Activated CD4-positive, alpha-beta T cell treated with anti-CD3 and anti-CD28 coated beads for 36 hours (primary cell): ENCODE data around the gene YTHDC2. TPM values are rescaled to one million over a fixed set of nuclear protein-coding genes. Genes with fewer than 3 reads are reported as not detected.

Experiments used
- ATAC-seq: fragments of 200-7000 bp; cut with Tn5 transposase; one replicate; pipeline ENCODE4 v1.10.0; 2021; ENCODE audit warnings: mild to moderate bottlenecking, moderate library complexity
- CTCF ChIA-PET: fragments of 350-600 bp; sonication (Branson Sonifier 250); formaldehyde crosslinking; loops from one replicate; lab custom pipeline; 2021; ENCODE audit warnings: antibody characterized with exemption; lab: Charles Lee
- POLR2A ChIA-PET: fragments of 350-600 bp; sonication (Branson Sonifier 250); formaldehyde crosslinking; loops from one replicate; lab custom pipeline; 2021; ENCODE audit warnings: antibody characterized with exemption, inconsistent platforms; lab: Charles Lee
- DNase-seq: peaks from one replicate; pipeline ENCODE4 v3.0.0-alpha.2; 2020
- H3K27ac Mint-ChIP-seq: one replicate; pipeline ENCODE4 v1.8.0; 2021; ENCODE audit warnings: mixed read lengths
- H3K27me3 Mint-ChIP-seq: one replicate; pipeline ENCODE4 v1.8.0; 2021; ENCODE audit warnings: mixed read lengths
- H3K36me3 Mint-ChIP-seq: one replicate; pipeline ENCODE4 v1.8.0; 2021; ENCODE audit warnings: low read depth, mixed read lengths
- H3K4me1 Mint-ChIP-seq: one replicate; pipeline ENCODE4 v1.8.0; 2021; ENCODE audit warnings: mixed read lengths
- H3K4me3 Mint-ChIP-seq: one replicate; pipeline ENCODE4 v1.8.0; 2021; ENCODE audit warnings: mild to moderate bottlenecking, moderate library complexity, mixed read lengths
- H3K9me3 Mint-ChIP-seq: one replicate; pipeline ENCODE4 v1.8.0; 2021; ENCODE audit warnings: low read depth, mixed read lengths
- intact Hi-C, 2 experiments: fragments of 100-400 bp; cut with DNase I in 1 of 2; cut with micrococcal nuclease in 1 of 2; formaldehyde crosslinking; loops; one replicate each; pipeline versions ENCODE4 v1.14.2 to v1.15.1; 2022 to 2024; cut with DNase I, micrococcal nuclease
- total RNA-seq, 2 experiments: library from RNA; stranded (reverse); gene quantifications; one replicate each; pipeline ENCODE4 v1.2.3, GENCODE V29; 2021

The YTHDC2 gene
- total RNA-seq, 2 experiments from 2014 or later: 19.0 to 28.7 TPM

GRCh38 chr5:113552620-113553019 lies 39.1 kb downstream of the YTHDC2 start:
- Mint-ChIP-seq H3K4me1 (no peaks in the 10 kb centered on the region), H3K36me3 (peaks cover 51% of the 10 kb centered on the region), H3K27me3 (no peaks in the 10 kb centered on the region), H3K27ac (no peak overlapping the region), H3K4me3 (no peak overlapping the region), H3K9me3 (no peaks in the 10 kb centered on the region)
- DNase-seq (no peak), ATAC-seq (no peak)
- intact Hi-C loops: no loop called here
- POLR2A ChIA-PET: no interaction called here
- CTCF ChIA-PET: no interaction called here

- no peak overlapping the region for H3K4me3 Mint-ChIP-seq
- ChIA-PET POLR2A (no interaction called here), CTCF (no interaction called here)
- no peak for DNase-seq
- H3K4me1 Mint-ChIP-seq: no peaks in the 10 kb centered on the region
- no peak for ATAC-seq
- H3K9me3 Mint-ChIP-seq: no peaks in the 10 kb centered on the region
- no peaks in the 10 kb centered on the region for H3K27me3 Mint-ChIP-seq
- intact Hi-C loops: no loop called here
- H3K27ac Mint-ChIP-seq: no peak overlapping the region
- peaks cover 44% of the 10 kb centered on the region for H3K36me3 Mint-ChIP-seq
Observed at GRCh38 chr5:113562828-113563400, 49.4 kb downstream of the YTHDC2 start.

GRCh38 chr5:113569396-113569795 lies 55.9 kb downstream of the YTHDC2 start:
- ChIA-PET POLR2A (no interaction called here), CTCF (no interaction called here)
- no peak for DNase-seq
- peaks cover 14% of the 10 kb centered on the region for H3K4me1 Mint-ChIP-seq
- H3K36me3 Mint-ChIP-seq: peaks cover 68% of the 10 kb centered on the region
- intact Hi-C loops: no loop called here
- peaks cover 13% of the 10 kb centered on the region for H3K9me3 Mint-ChIP-seq
- no peak overlapping the region for H3K4me3 Mint-ChIP-seq
- H3K27ac Mint-ChIP-seq: no peak overlapping the region
- no peaks in the 10 kb centered on the region for H3K27me3 Mint-ChIP-seq
- no peak for ATAC-seq

- ATAC-seq (no peak), DNase-seq (no peak)
- CTCF ChIA-PET: no interaction called here
- Mint-ChIP-seq H3K27ac (no peak overlapping the region), H3K36me3 (peaks cover 64% of the 10 kb centered on the region), H3K9me3 (peaks cover 13% of the 10 kb centered on the region), H3K4me3 (no peak overlapping the region), H3K27me3 (no peaks in the 10 kb centered on the region), H3K4me1 (peaks cover 27% of the 10 kb centered on the region)
- POLR2A ChIA-PET: no interaction called here
- intact Hi-C loops: no loop called here
Observed at GRCh38 chr5:113572716-113573115, 59.2 kb downstream of the YTHDC2 start.

GRCh38 chr5:113574417-113574816 lies 60.9 kb downstream of the YTHDC2 start:
- CTCF ChIA-PET: no interaction called here
- H3K36me3 Mint-ChIP-seq: peaks cover 55% of the 10 kb centered on the region
- H3K27me3 Mint-ChIP-seq: no peaks in the 10 kb centered on the region

DNA sequence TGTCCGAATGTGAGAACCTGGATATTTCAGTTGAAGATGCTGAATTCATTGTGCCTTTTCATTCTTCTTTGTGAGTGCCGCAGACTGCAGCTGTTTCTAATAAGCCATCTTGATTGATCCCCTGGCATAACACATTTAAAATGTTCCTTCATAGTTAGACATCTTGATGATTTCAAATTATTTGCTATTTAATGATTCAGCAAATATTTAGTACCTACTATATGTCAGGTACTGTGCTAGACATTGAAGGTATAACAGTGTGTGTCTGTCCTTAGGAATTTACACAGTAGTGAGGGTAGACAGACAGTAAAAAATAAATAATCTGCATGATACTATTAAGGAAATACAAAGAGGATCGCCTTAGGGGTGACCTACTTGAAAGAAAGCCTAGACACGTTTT lies 61.6 kb downstream of the YTHDC2 start:
- peaks cover 54% of the 10 kb centered on the region for H3K36me3 Mint-ChIP-seq
- ATAC-seq (no peak), DNase-seq (no peak)
- ChIA-PET POLR2A (no interaction called here), CTCF (no interaction called here)
- no peak overlapping the region for H3K4me3 Mint-ChIP-seq
- H3K9me3 Mint-ChIP-seq: peaks cover 13% of the 10 kb centered on the region
- intact Hi-C loops: no loop called here
- peaks cover 29% of the 10 kb centered on the region for H3K4me1 Mint-ChIP-seq
- H3K27me3 Mint-ChIP-seq: no peaks in the 10 kb centered on the region
- H3K27ac Mint-ChIP-seq: no peak overlapping the region

More at GRCh38 chr5:113574417-113574816, 60.9 kb downstream of the YTHDC2 start:
- POLR2A ChIA-PET: no interaction called here
- Mint-ChIP-seq H3K9me3 (peaks cover 13% of the 10 kb centered on the region), H3K27ac (no peak overlapping the region), H3K4me1 (peaks cover 29% of the 10 kb centered on the region), H3K4me3 (no peak overlapping the region)
- DNase-seq (no peak), ATAC-seq (no peak)
- intact Hi-C loops: no loop called here

GRCh38 chr5:113578091-113578490 lies 64.6 kb downstream of the YTHDC2 start:
- Mint-ChIP-seq H3K36me3 (peaks cover 33% of the 10 kb centered on the region), H3K27me3 (no peaks in the 10 kb centered on the region), H3K4me3 (no peak overlapping the region), H3K27ac (no peak overlapping the region), H3K4me1 (peaks cover 23% of the 10 kb centered on the region), H3K9me3 (no peaks in the 10 kb centered on the region)
- intact Hi-C loops: no loop called here
- no peak for ATAC-seq
- no peak for DNase-seq
- CTCF ChIA-PET: interaction anchor here (1.5 kb wide), 1 partner anchor 12 kb away, joined by 5 read pairs; no protein-coding TSS in a partner anchor
- POLR2A ChIA-PET: no interaction called here

GRCh38 chr5:113581388-113581787 lies 67.9 kb downstream of the YTHDC2 start:
- H3K4me3 Mint-ChIP-seq: no peak overlapping the region
- H3K27ac Mint-ChIP-seq: no peak overlapping the region
- ChIA-PET POLR2A (no interaction called here), CTCF (interaction anchor here (0.7 kb wide), 1 partner anchor 27 kb away, joined by 4 read pairs; no protein-coding TSS in a partner anchor)
- H3K4me1 Mint-ChIP-seq: peaks cover 2% of the 10 kb centered on the region
- H3K27me3 Mint-ChIP-seq: no peaks in the 10 kb centered on the region
- no peak for ATAC-seq
- DNase-seq: no peak
- H3K9me3 Mint-ChIP-seq: no peaks in the 10 kb centered on the region
- intact Hi-C loops: no loop called here
- peaks cover 23% of the 10 kb centered on the region for H3K36me3 Mint-ChIP-seq

- intact Hi-C loops: no loop called here
- DNase-seq (no peak), ATAC-seq (no peak)
- Mint-ChIP-seq H3K27ac (no peak overlapping the region), H3K4me1 (no peaks in the 10 kb centered on the region), H3K27me3 (no peaks in the 10 kb centered on the region), H3K9me3 (no peaks in the 10 kb centered on the region), H3K36me3 (peaks cover 8% of the 10 kb centered on the region), H3K4me3 (no peak overlapping the region)
- POLR2A ChIA-PET: no interaction called here
- CTCF ChIA-PET: no interaction called here
Observed at GRCh38 chr5:113598150-113598549, 84.7 kb downstream of the YTHDC2 start.

- H3K4me1 Mint-ChIP-seq: no peaks in the 10 kb centered on the region
- H3K36me3 Mint-ChIP-seq: peaks cover 7% of the 10 kb centered on the region
- intact Hi-C loops: no loop called here
- H3K9me3 Mint-ChIP-seq: no peaks in the 10 kb centered on the region
- no peak overlapping the region for H3K27ac Mint-ChIP-seq
- no peaks in the 10 kb centered on the region for H3K27me3 Mint-ChIP-seq
- DNase-seq (no peak), ATAC-seq (no peak)
- ChIA-PET POLR2A (no interaction called here), CTCF (interaction anchor here (1.0 to 1.5 kb wide), 2 partner anchors 13 to 220 kb away, joined by 3 to 4 read pairs; no protein-coding TSS in a partner anchor)
- no peak overlapping the region for H3K4me3 Mint-ChIP-seq
Observed at GRCh38 chr5:113598926-113599325, 85.4 kb downstream of the YTHDC2 start.

DNA sequence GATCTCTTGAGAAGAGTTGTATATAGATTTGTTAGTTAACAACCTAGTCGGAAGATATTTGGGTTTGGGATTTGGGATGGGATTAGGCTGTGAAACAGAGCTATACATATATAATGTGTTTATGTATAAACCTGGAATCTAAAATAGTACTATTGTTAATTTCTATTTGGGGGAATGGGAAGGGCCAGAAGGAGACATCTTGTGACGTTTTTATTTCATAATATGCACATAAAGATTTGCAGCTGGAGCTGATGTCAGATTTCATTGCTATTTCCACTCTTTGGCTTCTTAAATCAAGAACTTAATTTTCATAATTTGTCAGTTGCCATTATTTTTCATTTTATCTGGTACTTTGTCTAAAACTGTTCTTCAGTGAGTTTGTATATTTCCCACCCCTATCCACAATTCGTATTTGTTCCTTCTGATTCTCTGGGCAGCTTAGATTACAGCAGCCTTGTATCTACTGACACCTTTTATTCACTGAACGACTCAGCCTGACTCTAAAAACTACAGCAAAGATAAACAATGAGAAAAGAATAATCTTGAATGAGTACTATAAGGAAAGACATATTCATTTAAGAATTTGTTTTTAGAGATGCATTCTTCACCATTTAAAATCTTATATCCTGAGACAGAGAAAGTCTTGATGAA lies 86.9 kb downstream of the YTHDC2 start:
- Mint-ChIP-seq H3K27me3 (peaks cover 2% of the 10 kb centered on the region), H3K4me3 (no peak overlapping the region), H3K36me3 (no peaks in the 10 kb centered on the region), H3K27ac (no peak overlapping the region), H3K9me3 (no peaks in the 10 kb centered on the region), H3K4me1 (no peaks in the 10 kb centered on the region)
- intact Hi-C loops: no loop called here
- ChIA-PET CTCF (interaction anchor here (0.5 to 1.6 kb wide), 4 partner anchors 9 to 742 kb away, joined by 3 to 5 read pairs (median 4); no protein-coding TSS in a partner anchor), POLR2A (no interaction called here)
- DNase-seq (no peak), ATAC-seq (no peak)

- intact Hi-C loops: no loop called here
- H3K4me3 Mint-ChIP-seq: no peak overlapping the region
- no peaks in the 10 kb centered on the region for H3K9me3 Mint-ChIP-seq
- DNase-seq (no peak), ATAC-seq (no peak)
- ChIA-PET CTCF (interaction anchor here (0.6 to 1.6 kb wide), 2 partner anchors 10 to 743 kb away, joined by 3 to 5 read pairs; no protein-coding TSS in a partner anchor), POLR2A (no interaction called here)
- peaks cover 5% of the 10 kb centered on the region for H3K27me3 Mint-ChIP-seq
- no peaks in the 10 kb centered on the region for H3K36me3 Mint-ChIP-seq
- no peak overlapping the region for H3K27ac Mint-ChIP-seq
- no peaks in the 10 kb centered on the region for H3K4me1 Mint-ChIP-seq
Observed at GRCh38 chr5:113601423-113601822, 87.9 kb downstream of the YTHDC2 start.
